Measurements from ENCODE around the gene C1orf116. TPM values are rescaled to one million over a fixed set of nuclear protein-coding genes. Genes with fewer than 3 reads are reported as not detected.

C1orf116 gene
- total RNA-seq, 3 donors from 2014 or later (not counting 1 experiment from before 2014, with no cell fraction given) = 0.21 to 0.39 (median 0.30) TPM

Other genes starting within 250 kb of the C1orf116 start
- not detected for gene IL20, start 167.1 kb downstream of the C1orf116 start, total RNA-seq
- not detected for gene IL24, start 135.3 kb downstream of the C1orf116 start, total RNA-seq
- gene FCMR, start 110.8 kb downstream of the C1orf116 start, total RNA-seq = 100 to 1,000 TPM; 157 to 178 (median 177) TPM
- gene PIGR, start 86.3 kb downstream of the C1orf116 start, total RNA-seq = under 1 TPM in 1 of 3 donors, not detected in 2; 0.38 TPM
- not detected for gene FCAMR, start 62.3 kb downstream of the C1orf116 start, total RNA-seq
- gene YOD1, start 18.5 kb upstream of the C1orf116 start, total RNA-seq = 10 to 100 TPM; 20.6 to 22.8 (median 21.2) TPM
- gene PFKFB2, start 20.5 kb upstream of the C1orf116 start, total RNA-seq = 1 to 10 TPM; 5.3 to 8.5 (median 7.4) TPM
- not detected for gene C4BPB, start 56.1 kb upstream of the C1orf116 start, total RNA-seq
- not detected for gene C4BPA, start 71.5 kb upstream of the C1orf116 start, total RNA-seq

Measured in natural killer cell (primary cell).